Glomerular visceral epithelial cell (primary cell): ENCODE measurements around the gene VSTM4.

Experiments
- DNase-seq: peaks from one replicate; pipeline ENCODE4 v3.0.0-alpha.2; 2016; ENCODE audit errors: extremely low spot score

Gene VSTM4

DNA sequence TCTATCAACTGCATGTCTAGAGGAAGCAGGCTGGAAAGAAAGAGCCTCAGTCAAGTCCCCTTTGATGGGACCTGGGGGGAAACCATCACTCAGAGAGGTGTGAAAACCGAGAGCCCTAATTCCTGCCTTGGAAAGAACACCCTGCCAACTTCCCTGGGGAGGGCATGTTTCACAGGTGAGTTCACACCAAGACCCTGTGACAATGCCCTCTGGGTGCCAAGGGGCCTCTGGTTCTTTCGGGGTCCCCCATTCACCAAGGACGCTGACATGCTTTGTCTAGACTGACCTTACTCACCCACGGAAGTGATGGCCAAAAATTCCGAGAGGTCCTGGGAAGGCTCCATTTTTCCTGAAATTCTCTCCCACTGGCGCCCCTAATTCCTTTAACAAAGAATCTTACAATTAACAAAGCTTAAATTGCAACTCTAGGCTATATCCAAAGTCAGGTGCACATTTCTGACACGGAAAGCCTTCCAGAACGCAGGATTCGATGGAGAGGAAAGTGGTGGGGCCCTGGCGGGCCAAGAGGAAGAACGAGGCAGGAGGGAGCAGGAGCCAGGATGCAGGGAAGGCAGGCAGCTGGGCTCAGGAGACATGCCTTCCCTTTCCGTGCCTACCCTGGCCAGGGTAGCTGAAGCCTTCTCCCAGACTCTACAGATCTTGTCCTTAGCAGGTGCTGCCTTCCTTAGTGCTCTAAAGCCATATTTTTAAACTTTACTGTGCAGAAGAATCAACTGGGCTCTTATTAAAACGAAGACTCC lies 23.7 kb downstream of the VSTM4 start:
- DNase-seq, result no peak

DNA sequence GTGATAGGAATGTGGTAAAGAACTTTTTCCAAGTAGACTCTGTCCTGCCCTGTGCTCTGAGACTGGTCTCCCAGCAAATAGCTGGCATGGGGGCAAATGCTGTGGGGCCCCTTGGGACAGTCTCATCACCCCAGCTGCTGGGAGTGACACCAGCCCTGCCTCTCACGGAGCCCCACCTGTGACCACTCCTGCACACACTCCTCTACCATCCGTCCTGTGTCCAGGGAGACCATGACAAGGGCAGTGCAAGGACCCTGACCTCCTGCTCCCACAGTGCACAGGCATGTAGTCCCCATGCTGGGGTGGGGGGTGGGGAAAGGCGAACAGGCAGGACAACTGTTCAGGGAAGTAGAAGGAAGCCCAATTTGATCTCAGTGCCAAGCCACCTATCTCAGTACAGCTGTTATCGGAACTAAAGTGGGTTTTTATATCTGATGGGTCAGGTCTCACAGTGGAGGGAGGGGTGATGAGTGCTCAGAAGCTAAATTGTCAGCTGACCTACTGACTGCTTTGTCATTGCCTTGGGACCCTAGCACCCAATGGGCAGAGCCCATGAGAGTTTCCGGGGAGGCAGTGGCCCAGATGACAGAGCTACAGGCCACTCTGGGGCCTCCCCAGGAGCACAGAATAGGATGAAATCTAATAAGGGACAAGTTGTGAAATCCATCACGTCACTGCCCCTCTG lies 24.5 kb downstream of the VSTM4 start:
- no peak for DNase-seq

GRCh38 chr10:49090189-49090575 lies 25.1 kb downstream of the VSTM4 start:
- DNase-seq, result no peak

- no peak for DNase-seq
These were observed 25.6 kb downstream of the VSTM4 start for GRCh38 chr10:49089557-49090188.

GRCh38 chr10:49089152-49089551 lies 26.2 kb downstream of the VSTM4 start:
- DNase-seq, result no peak

- DNase-seq, result no peak
These were observed 28.4 kb downstream of the VSTM4 start for GRCh38 chr10:49086889-49087288.

DNA sequence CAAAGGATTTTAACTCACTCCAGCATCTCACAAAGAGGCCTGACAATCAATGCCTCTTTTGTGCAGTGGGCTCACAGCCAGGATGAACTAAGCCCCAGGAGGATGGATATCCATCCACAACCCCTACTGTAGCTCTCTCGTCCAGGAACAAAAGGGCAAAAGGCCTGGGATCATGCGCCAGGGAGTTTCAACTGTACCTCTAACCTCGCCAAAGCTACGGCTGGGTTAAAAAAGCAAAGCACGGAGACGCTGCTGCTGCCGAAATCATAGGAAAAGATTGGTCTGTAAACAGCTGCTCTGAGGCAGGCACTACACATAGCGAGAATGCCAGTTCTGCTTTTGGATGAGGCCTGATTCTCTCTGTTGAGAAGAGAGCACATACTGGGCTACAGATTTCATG lies 32.1 kb downstream of the VSTM4 start:
- DNase-seq, result no peak

- DNase-seq, result no peak
These were observed 32.6 kb downstream of the VSTM4 start for GRCh38 chr10:49082766-49083165.

- DNase-seq, result no peak
These were observed 33.6 kb downstream of the VSTM4 start for GRCh38 chr10:49081547-49082275.

DNA sequence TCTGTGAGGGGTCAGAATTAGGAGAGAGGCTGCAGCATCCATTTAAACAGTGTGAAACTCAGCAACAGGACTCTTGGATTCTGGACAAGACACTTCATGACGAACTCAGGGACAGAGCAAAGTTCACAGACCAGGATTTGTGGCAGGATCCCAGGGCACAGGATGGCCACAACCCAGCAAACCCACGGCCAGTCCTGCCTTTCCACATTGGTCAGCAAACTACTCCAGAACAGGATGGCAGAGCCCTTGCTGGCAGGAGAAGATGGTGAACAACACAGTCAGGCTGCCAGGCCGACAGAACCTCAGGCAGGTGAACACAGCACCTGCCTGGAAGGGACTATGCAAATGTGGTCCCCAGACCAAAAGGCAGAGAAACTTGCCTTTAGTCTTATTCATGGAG lies 34.4 kb downstream of the VSTM4 start:
- DNase-seq, result no peak

DNA sequence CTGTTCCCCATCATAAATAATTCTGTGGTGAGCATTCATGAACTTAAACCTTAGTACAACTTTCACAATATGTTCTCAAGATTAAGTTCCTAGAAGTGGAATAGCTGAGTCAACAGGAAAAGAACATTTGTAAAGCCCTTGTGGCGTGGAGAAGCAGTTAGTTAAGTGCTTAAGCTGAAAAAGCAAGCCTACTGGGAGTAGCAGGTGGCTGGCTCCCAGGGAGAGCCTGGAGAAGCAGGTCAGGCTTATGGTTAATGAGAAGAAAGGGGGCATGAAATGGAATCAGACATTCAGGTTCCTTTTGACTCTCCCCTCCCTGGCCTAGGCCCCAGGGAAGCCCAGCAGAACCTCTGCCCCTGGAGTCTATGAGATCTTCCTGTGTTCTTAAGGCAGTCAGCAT lies 35.3 kb downstream of the VSTM4 start:
- peak; percentile 25 for DNase-seq

DNA sequence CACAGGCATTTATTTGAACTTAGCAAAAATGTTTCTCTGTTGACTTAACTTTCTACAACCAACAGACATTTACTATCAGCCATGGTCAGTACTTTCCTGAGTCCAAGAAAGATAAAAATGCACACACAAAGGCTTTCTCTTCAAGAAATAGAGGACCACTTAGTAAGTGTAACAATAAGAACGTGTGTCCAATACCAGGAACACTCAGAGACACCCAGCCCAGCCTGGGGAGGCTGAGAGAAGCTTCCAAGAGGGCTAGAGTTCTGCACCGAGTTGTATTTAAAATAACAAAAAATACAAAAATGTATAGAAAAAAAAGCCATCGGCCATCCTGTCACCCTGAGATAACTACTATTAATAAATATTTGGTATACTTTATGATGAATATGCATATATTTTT lies 35.8 kb downstream of the VSTM4 start:
- DNase-seq, result no peak

- DNase-seq, result no peak
These were observed 36.2 kb downstream of the VSTM4 start for GRCh38 chr10:49079072-49079471.

GRCh38 chr10:49078433-49078832 lies 36.9 kb downstream of the VSTM4 start:
- DNase-seq, result no peak

DNA sequence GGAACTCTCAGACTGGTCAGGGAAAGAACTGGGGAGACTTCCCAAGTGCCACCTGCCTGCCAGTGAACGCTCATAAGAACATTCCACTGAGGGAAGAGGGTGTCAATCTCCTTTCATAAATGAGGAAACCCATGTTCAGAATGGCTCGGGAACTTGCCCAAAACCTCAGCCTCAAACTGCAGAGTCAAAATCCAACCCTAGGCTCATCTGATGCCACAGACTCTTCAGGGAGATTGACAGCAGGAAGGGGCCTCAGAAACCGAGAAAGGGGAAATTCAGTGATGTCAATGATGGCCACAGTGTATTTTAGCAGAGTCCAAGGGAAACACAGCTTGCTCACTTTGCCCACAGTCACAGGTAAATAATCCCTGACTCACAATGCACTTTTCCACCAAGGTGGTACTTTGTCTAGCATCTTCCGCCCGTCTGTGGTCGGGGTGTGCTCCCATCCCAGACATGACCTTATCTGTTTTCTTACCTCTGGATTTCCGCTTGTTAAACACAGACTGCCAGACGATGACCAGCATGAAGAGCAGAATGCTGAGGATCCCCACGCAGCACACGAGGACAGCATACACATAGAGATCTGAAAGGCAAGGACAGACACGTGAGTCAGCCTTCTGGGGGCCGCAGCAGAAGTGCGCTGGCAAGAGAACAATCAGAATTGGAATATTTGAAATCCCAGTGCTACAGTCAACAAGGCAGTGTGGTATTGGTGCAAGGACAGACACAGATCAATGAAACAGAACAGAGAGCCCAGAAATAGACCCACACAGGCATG lies 38.4 kb downstream of the VSTM4 start:
- DNase-seq, result peak; percentile 87

GRCh38 chr10:49076319-49076718 lies 39.0 kb downstream of the VSTM4 start:
- DNase-seq, result no peak

DNA sequence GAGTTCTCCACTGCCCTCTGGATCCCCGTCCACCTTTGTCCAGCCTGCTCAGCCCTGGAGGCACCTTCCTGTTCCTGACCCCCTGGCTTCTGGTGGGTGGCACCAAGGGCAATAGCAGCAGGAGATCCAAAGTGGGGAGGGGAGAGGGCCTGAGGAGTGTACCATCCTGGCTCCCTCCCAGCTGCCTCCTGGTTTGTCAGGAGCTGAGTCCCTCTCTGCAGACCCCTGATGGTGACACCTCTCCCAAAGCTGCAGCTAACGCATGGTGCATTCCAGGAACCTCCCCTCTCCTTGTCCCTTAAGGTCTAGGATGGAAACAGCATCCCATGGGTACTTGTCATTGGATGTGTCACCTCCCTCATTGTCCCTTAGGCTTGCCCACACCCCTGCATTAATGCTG lies 39.6 kb downstream of the VSTM4 start:
- no peak for DNase-seq

GRCh38 chr10:49074836-49075682 lies 40.3 kb downstream of the VSTM4 start:
- DNase-seq, result no peak

DNA sequence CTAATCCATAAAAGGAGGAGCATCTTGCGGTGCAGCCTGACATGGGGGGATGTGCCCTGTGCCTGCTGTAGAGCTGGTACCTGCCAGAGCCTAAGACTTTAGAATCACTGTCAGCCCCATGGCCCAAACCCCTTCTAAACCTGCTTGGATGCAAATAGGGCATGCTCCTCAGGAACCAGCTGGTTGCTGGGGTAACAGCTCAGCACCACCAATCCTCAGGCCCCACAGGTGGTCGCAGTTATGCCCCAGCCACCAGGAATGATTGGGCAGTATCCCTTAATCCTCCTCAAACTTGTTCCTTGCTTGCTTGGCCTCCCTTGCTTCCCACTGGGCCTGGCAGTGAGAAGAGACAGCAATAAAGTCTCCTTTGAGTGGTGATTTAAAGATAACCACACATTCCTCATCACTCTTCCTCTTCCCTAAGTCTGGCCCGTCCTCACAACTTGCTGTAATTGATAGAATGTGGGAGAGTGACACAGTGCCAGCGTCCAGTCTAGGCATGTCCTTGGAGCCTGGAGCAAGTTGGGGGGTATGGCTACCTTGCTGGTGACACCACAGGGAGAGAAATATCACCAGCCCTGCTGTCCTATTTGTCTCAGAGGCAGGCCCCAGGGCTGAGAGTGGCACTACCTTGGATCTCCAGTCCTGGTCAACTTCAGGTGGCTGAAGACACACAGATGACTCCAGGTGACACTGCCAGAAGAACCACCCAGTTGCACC lies 43.0 kb downstream of the VSTM4 start:
- no peak for DNase-seq

DNA sequence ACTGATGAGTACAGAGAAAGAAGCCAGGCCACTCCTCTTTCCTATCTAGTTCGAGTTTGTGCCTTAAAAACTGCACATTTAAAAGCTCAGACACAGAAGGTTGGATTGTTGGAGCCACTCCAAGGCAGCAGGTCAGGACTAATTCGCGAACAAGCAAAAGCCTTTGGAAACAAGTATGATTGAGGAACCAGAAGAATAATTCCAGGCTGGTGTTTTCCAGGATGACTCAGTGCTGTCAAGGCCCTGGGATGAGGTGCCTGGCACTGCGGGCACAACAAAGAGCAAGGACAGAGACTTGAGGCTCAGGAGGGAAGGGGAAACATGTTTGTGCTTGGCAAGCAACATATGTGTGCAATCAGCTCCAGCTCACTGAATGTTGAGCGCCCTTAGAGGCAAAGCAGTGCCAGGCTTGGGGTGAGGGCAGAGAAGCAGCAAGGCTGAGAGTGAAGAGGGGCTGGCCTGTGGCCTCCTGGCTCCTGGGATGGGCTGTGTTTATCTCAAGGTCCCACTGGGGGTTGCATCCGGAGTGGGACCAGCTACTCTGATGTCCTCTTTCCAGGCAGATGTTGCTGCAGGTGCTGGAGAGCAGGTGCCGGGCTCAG lies 44.1 kb downstream of the VSTM4 start:
- DNase-seq, result peak; percentile 86
